Testis (tissue), 3 donors: ENCODE results near the gene ROBO1. TPM values are rescaled to one million over a fixed set of nuclear protein-coding genes. Genes with fewer than 3 reads are reported as not detected.

Experiments used
- DNase-seq: peaks from one replicate; pipeline ENCODE4 v3.0.0-alpha.2; 2019
- H3K27ac ChIP-seq, 2 donors: fragments of 200-600 bp; sonication (generic); one replicate each; pipeline ENCODE4 v1.5.1; 2019
- H3K27me3 ChIP-seq: fragments of 200-600 bp; sonication (generic); one replicate; pipeline ENCODE4 v1.5.1; 2019
- H3K36me3 ChIP-seq: fragments of 200-600 bp; sonication (generic); one replicate; pipeline ENCODE4 v1.5.1; 2017; ENCODE audit warnings: low read depth; ENCODE audit errors: missing control alignments
- H3K4me1 ChIP-seq: fragments of 200-600 bp; sonication (generic); one replicate; pipeline ENCODE4 v1.5.1; 2019
- H3K4me3 ChIP-seq, 2 donors: fragments of 200-600 bp; sonication (generic); one replicate each; pipeline ENCODE4 v1.5.1; 2017 to 2019
- H3K9me3 ChIP-seq: fragments of 200-600 bp; sonication (generic); one replicate; pipeline ENCODE4 v1.5.1; 2017
- CTCF ChIP-seq, 3 experiments: fragments of 450-650 bp in 2 of 3; fragments of 200-600 bp in 1 of 3; sonication (generic) in 1 of 3; IDR thresholded peaks; one replicate each; pipeline ENCODE4 v1.5.1; 2016 to 2019; ENCODE audit warnings: antibody characterized with exemption in 3 of 3, mild to moderate bottlenecking in 2 of 3, moderate library complexity in 1 of 3
- POLR2A ChIP-seq: fragments of 450-650 bp; IDR thresholded peaks from one replicate; pipeline ENCODE4 v1.6.1; 2017; ENCODE audit warnings: antibody characterized with exemption, mild to moderate bottlenecking, moderate library complexity
- WGBS, 2 donors: methylation state at CpG; one replicate each; pipeline ENCODE4 v1.1.5; 2018; 5-methylcytosine and 5-hydroxymethylcytosine counted together
- intact Hi-C: fragments of 100-400 bp; cut with DNase I; formaldehyde crosslinking; loops from one replicate; pipeline ENCODE4 v1.15.1; 2023; ENCODE audit warnings: low total_unique reads
- polyA plus RNA-seq: library from polyadenylated mRNA; stranded (reverse); fragments of 350-450 nt; fragmentation: Illumina TruSeq; extraction: RNeasy Lipid Tissue Mini Kit (QIAGEN cat#74804); gene quantifications from one replicate; pipeline ENCODE4 v1.2.3, GENCODE V29; 2014; ENCODE audit warnings: low read depth, low replicate concordance; ENCODE audit not compliant: insufficient read depth
- total RNA-seq, 2 donors: library from RNA; depleted of rRNA; stranded (reverse); fragments of >200 nt; gene quantifications; one replicate each; pipeline ENCODE4 v1.2.3, GENCODE V29; 2016

The ROBO1 gene
- total and polyA plus RNA-seq, 3 donors from 2014 or later, result 39.4 to 45.1 (median 42.6) TPM

DNA sequence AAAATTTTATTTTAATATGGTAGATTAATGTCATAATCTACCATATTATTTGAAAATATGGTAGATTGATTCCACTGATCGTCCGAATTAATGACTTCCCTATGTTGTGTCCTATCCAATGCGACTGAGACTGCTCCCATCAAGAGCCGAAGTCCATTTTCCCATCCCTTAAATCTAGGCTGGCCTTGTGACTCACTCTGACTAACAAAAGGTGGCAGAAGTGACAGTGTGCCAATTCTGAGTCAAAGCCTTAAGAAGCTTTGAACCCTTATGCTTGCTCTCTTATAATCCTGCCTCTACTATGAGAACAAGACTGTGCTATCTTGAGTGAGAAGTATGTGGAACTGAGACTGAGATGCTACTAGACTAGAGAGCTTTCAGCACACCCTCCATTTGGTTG lies 387.2 kb downstream of the ROBO1 start:
- H3K27ac ChIP-seq, result no peak overlapping the region
- no peaks in the 10 kb centered on the region for H3K27me3 ChIP-seq
- H3K36me3 ChIP-seq, result no peaks in the 10 kb centered on the region
- no peak for DNase-seq
- TF ChIP-seq POLR2A (no peak), CTCF (IDR thresholded peaks at IDR 0.05) (no peak)
- WGBS, 2 donors, result 80% methylated on average over 4 of the region's 4 CpGs
- H3K9me3 ChIP-seq, result no peaks in the 10 kb centered on the region
- H3K4me1 ChIP-seq, result no peaks in the 10 kb centered on the region
- intact Hi-C loops, result no loop called here
- no peak overlapping the region for H3K4me3 ChIP-seq

DNA sequence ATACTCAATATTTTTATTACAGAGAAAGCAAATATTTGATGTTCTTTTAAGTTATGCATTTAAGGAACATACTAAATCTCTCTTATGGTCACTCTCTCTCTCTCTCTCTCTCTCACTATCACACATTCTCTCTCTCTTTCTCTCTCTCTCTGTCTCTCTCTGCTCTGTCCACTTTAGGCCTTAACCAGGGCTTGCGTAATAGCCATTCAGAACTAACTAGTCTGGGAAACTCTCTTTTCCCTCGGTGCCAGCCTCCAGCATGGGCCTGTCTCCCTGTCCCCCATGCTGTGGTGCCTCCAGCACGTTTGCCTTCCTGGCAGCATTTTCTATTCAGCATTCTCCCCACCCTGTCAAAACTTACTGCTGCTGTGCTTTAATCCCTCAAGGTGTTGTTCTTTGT lies 389.7 kb downstream of the ROBO1 start:
- intact Hi-C loops, result no loop called here
- TF ChIP-seq CTCF (IDR thresholded peaks at IDR 0.05) (no peak), POLR2A (no peak)
- Histone ChIP-seq H3K36me3 (no peaks in the 10 kb centered on the region), H3K4me1 (no peaks in the 10 kb centered on the region), H3K27ac (no peak overlapping the region), H3K27me3 (no peaks in the 10 kb centered on the region), H3K9me3 (no peaks in the 10 kb centered on the region), H3K4me3 (no peak overlapping the region)
- WGBS, 2 donors, result 75 to 79% methylated on average over 3 of the region's 3 CpGs
- no peak for DNase-seq

- 73 to 77% methylated on average over 1 of the region's 1 CpG for WGBS, 2 donors
- no peaks in the 10 kb centered on the region for H3K4me1 ChIP-seq
- H3K27me3 ChIP-seq, result no peaks in the 10 kb centered on the region
- no peak for DNase-seq
- H3K36me3 ChIP-seq, result no peaks in the 10 kb centered on the region
- H3K4me3 ChIP-seq, result no peak overlapping the region
- intact Hi-C loops, result no loop called here
- H3K9me3 ChIP-seq, result no peaks in the 10 kb centered on the region
- no peak overlapping the region for H3K27ac ChIP-seq
- TF ChIP-seq POLR2A, result no peak
- no peak for TF ChIP-seq CTCF (IDR thresholded peaks at IDR 0.05)
These were observed 398.5 kb downstream of the ROBO1 start for GRCh38 chr3:79369306-79369705.

DNA sequence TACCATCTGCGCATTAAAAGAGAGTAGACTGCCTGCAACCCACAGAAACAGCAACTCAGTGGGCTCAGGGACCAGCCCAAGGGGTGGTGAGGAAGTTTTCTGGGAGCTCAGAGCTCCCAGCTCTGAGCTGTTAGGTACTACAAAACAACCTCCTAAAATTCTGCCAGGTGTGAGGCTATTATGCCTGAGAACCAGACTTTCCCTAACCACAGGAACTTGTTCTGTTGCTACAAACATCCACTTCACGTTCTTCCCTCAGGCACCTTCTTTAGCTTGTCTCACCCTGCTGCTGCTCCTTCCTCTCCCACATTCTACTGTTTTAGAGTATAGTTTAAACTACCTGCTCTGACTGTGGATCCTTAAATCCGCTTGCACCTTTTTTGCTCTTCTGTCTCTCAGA lies 399.4 kb downstream of the ROBO1 start:
- 82 to 87% methylated on average over 3 of the region's 3 CpGs for WGBS, 2 donors
- no peak for DNase-seq
- no peaks in the 10 kb centered on the region for H3K9me3 ChIP-seq
- H3K27me3 ChIP-seq, result no peaks in the 10 kb centered on the region
- no peak overlapping the region for H3K4me3 ChIP-seq
- TF ChIP-seq POLR2A (no peak), CTCF (IDR thresholded peaks at IDR 0.05) (no peak)
- H3K36me3 ChIP-seq, result no peaks in the 10 kb centered on the region
- intact Hi-C loops, result no loop called here
- H3K4me1 ChIP-seq, result no peaks in the 10 kb centered on the region
- no peak overlapping the region for H3K27ac ChIP-seq

GRCh38 chr3:79367803-79368202 lies 400.0 kb downstream of the ROBO1 start:
- no peak for DNase-seq
- Histone ChIP-seq H3K27me3 (no peaks in the 10 kb centered on the region), H3K36me3 (no peaks in the 10 kb centered on the region), H3K4me1 (no peaks in the 10 kb centered on the region), H3K9me3 (no peaks in the 10 kb centered on the region), H3K27ac (no peak overlapping the region), H3K4me3 (no peak overlapping the region)
- TF ChIP-seq POLR2A (no peak), CTCF (IDR thresholded peaks at IDR 0.05) (no peak)
- intact Hi-C loops, result no loop called here
- WGBS, 2 donors, result 85 to 94% methylated on average over 6 of the region's 6 CpGs
